ENCODE measurements around the gene HOXD3. TPM values are rescaled to one million over a fixed set of nuclear protein-coding genes. Genes with fewer than 3 reads are reported as not detected.

HOXD3 gene
- total RNA-seq, 1 experiment from 2014 or later = not detected

GRCh38 chr2:176169181-176169580 is 12.1 kb downstream of the HOXD3 start:
- Histone ChIP-seq H4K8ac (replicated peaks; ENCODE audit: insufficient read length, low read depth, low read length) (no peak overlapping the region), H3K79me2 (ENCODE audit: insufficient read depth, low read length) (no peaks in the 10 kb centered on the region), H3K23me2 (ENCODE audit: insufficient read length, low read depth, low read length, poor library complexity, severe bottlenecking) (no peaks in the 10 kb centered on the region), H2AFZ (ENCODE audit: low read length) (no peak overlapping the region), H3K27me3 (ENCODE audit: insufficient read depth, low read length) (peaks cover 97% of the 10 kb centered on the region), H2BK12ac (ENCODE audit: insufficient read length, low read depth, low read length) (no peak overlapping the region), H3T11ph (ENCODE audit: low read length) (no peak overlapping the region), H3K56ac (ENCODE audit: insufficient read length, low read depth, low read length) (no peak overlapping the region), H2AK5ac (ENCODE audit: insufficient read length, low read length) (no peak overlapping the region), H3K23ac (ENCODE audit: insufficient read length, low read depth, low read length) (no peak overlapping the region), H3K4ac (ENCODE audit: low read depth, low read length) (no peak overlapping the region), H2BK20ac (ENCODE audit: low read depth, low read length, poor library complexity, severe bottlenecking) (no peak overlapping the region), H3K79me1 (ENCODE audit: insufficient read depth, low read depth, low read length, poor library complexity, severe bottlenecking) (no peaks in the 10 kb centered on the region), H3K4me1 (ENCODE audit: insufficient read depth, low read length) (no peaks in the 10 kb centered on the region), H4K91ac (ENCODE audit: insufficient read length, low read depth, low read length) (no peak overlapping the region), H3K14ac (ENCODE audit: insufficient read depth, low read length) (no peak overlapping the region), H3K9ac (ENCODE audit: extremely low read depth, insufficient read length, low read length) (no peak overlapping the region), H2BK120ac (ENCODE audit: low read depth, low read length, poor library complexity, severe bottlenecking) (no peak overlapping the region), H2BK5ac (ENCODE audit: insufficient read length, low read length) (no peak overlapping the region), H3K27ac (ENCODE audit: insufficient read length, low read depth, low read length) (no peak overlapping the region), H3K4me2 (ENCODE audit: insufficient read depth, insufficient read length, low read length) (no peak overlapping the region), H2BK15ac (ENCODE audit: low read depth, low read length) (no peak overlapping the region), H3K9me3 (ENCODE audit: control insufficient read depth, low read depth, low read length) (no peaks in the 10 kb centered on the region), H3K18ac (ENCODE audit: insufficient read length, low read depth, low read length) (no peak overlapping the region), H4K5ac (ENCODE audit: insufficient read length, low read depth, low read length) (no peak overlapping the region), H4K20me1 (ENCODE audit: control insufficient read depth, insufficient read depth, insufficient read length) (no peaks in the 10 kb centered on the region)
- WGBS (ENCODE audit: extremely low coverage, insufficient read length, low lambda C conversion rate) = no CpG with 5 or more reads among the region's 5 CpGs
- peaks cover 0 to 12% of the 10 kb centered on the region in 2 experiments; a peak in 3 of 5 replicates for H3K9me3 Mint-ChIP-seq
- H3K36me3 Mint-ChIP-seq (ENCODE audit: insufficient read depth in 1 of 3, low read depth in 3 of 3) = no peaks in the 10 kb centered on the region; a peak in 1 of 7 replicates
- no peak for DNase-seq
- no peak overlapping the region for H3K27ac Mint-ChIP-seq
- H3K4me3 Mint-ChIP-seq = no peak overlapping the region
- H3K27me3 Mint-ChIP-seq (ENCODE audit: low read depth) = peaks cover 100% of the 10 kb centered on the region
- TF ChIP-seq, protein P1, sequence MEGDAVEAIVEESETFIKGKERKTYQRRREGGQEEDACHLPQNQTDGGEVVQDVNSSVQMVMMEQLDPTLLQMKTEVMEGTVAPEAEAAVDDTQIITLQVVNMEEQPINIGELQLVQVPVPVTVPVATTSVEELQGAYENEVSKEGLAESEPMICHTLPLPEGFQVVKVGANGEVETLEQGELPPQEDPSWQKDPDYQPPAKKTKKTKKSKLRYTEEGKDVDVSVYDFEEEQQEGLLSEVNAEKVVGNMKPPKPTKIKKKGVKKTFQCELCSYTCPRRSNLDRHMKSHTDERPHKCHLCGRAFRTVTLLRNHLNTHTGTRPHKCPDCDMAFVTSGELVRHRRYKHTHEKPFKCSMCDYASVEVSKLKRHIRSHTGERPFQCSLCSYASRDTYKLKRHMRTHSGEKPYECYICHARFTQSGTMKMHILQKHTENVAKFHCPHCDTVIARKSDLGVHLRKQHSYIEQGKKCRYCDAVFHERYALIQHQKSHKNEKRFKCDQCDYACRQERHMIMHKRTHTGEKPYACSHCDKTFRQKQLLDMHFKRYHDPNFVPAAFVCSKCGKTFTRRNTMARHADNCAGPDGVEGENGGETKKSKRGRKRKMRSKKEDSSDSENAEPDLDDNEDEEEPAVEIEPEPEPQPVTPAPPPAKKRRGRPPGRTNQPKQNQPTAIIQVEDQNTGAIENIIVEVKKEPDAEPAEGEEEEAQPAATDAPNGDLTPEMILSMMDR (conservative IDR thresholded peaks at IDR 0.05) = no peak
- H3K4me1 Mint-ChIP-seq = peaks cover 2 to 25% of the 10 kb centered on the region in 2 experiments; a peak in 3 of 4 replicates

Measured in H9 (cell line).